Mononuclear cell (primary cell): Measurements from ENCODE around the gene SNX22. TPM values are rescaled to one million over a fixed set of nuclear protein-coding genes. Genes with fewer than 3 reads are reported as not detected.
A peak's percentile ranks its signal among the peaks of the same experiment; 100 is the strongest.

Experiments used
- H3K27me3 ChIP-seq: 2 replicates; pipeline ENCODE4 v1.6.0; 2011; ENCODE audit warnings: low read length, control low read depth; ENCODE audit not compliant: insufficient read depth
- H3K4me1 ChIP-seq: 2 replicates; pipeline ENCODE4 v1.5.1; 2011; ENCODE audit warnings: mild to moderate bottlenecking, low read length, control low read depth; ENCODE audit not compliant: insufficient read depth
- H3K4me3 ChIP-seq: 2 replicates; pipeline ENCODE4 v1.5.1; 2011; ENCODE audit warnings: mild to moderate bottlenecking, low read length, moderate library complexity
- H3K9me3 ChIP-seq: 2 replicates; pipeline ENCODE4 v1.5.1; 2011; ENCODE audit warnings: low read depth, mild to moderate bottlenecking, control low read depth, low read length
- total RNA-seq: library from RNA; depleted of rRNA; stranded (reverse); fragments of >200 nt; gene quantifications from one replicate; pipeline ENCODE4 v1.2.3, GENCODE V29; 2012

SNX22 gene
- total RNA-seq, 1 donor, result 4.5 TPM

GRCh38 chr15:64158363-64159134 lies 7.0 kb downstream of the SNX22 start:
- Histone ChIP-seq H3K9me3 (no peaks in the 10 kb centered on the region), H3K27me3 (no peaks in the 10 kb centered on the region), H3K4me1 (peaks cover 58% of the 10 kb centered on the region), H3K4me3 (no peak overlapping the region)

- Histone ChIP-seq H3K4me1 (peaks cover 68% of the 10 kb centered on the region), H3K9me3 (no peaks in the 10 kb centered on the region), H3K27me3 (no peaks in the 10 kb centered on the region), H3K4me3 (peak overlapping the region; percentile 87)
These were observed 10.4 kb downstream of the SNX22 start for GRCh38 chr15:64161688-64162477.

- no peaks in the 10 kb centered on the region for H3K9me3 ChIP-seq
- peak overlapping the region; percentile 87 for H3K4me3 ChIP-seq
- no peaks in the 10 kb centered on the region for H3K27me3 ChIP-seq
- peaks cover 68% of the 10 kb centered on the region for H3K4me1 ChIP-seq
These were observed 10.9 kb downstream of the SNX22 start for GRCh38 chr15:64162478-64162868.

- Histone ChIP-seq H3K4me3 (peak within 1 kb of the TSS; percentile 87), H3K27me3 (no peaks in the 10 kb centered on the region), H3K4me1 (peaks cover 63% of the 10 kb centered on the region), H3K9me3 (no peaks in the 10 kb centered on the region)
These were observed 11.5 kb downstream of the SNX22 start, which contains the start of gene PPIB for GRCh38 chr15:64162869-64163658. Gene PPIB (minus strand): TSS chr15:64163022. CDS start chr15:64162986, 36 bp downstream.

GRCh38 chr15:64163659-64164362 lies 12.3 kb downstream of the SNX22 start:
- H3K9me3 ChIP-seq, result no peaks in the 10 kb centered on the region
- H3K4me3 ChIP-seq, result peak overlapping the region; percentile 87
- H3K4me1 ChIP-seq, result peaks cover 58% of the 10 kb centered on the region
- H3K27me3 ChIP-seq, result no peaks in the 10 kb centered on the region

GRCh38 chr15:64164436-64164835 lies 12.9 kb downstream of the SNX22 start:
- Histone ChIP-seq H3K9me3 (no peaks in the 10 kb centered on the region), H3K27me3 (no peaks in the 10 kb centered on the region), H3K4me3 (no peak overlapping the region), H3K4me1 (peaks cover 51% of the 10 kb centered on the region)

- H3K9me3 ChIP-seq, result no peaks in the 10 kb centered on the region
- no peaks in the 10 kb centered on the region for H3K27me3 ChIP-seq
- H3K4me3 ChIP-seq, result no peak overlapping the region
- H3K4me1 ChIP-seq, result peaks cover 34% of the 10 kb centered on the region
These were observed 14.8 kb downstream of the SNX22 start for GRCh38 chr15:64166102-64166890.

GRCh38 chr15:64180235-64180824 lies 28.8 kb downstream of the SNX22 start:
- no peaks in the 10 kb centered on the region for H3K9me3 ChIP-seq
- H3K4me1 ChIP-seq, result peaks cover 7% of the 10 kb centered on the region
- H3K27me3 ChIP-seq, result no peaks in the 10 kb centered on the region
- H3K4me3 ChIP-seq, result no peak overlapping the region

GRCh38 chr15:64182859-64183370 lies 31.4 kb downstream of the SNX22 start:
- Histone ChIP-seq H3K27me3 (no peaks in the 10 kb centered on the region), H3K4me3 (no peak overlapping the region), H3K9me3 (no peaks in the 10 kb centered on the region), H3K4me1 (peaks cover 7% of the 10 kb centered on the region)

- Histone ChIP-seq H3K27me3 (no peaks in the 10 kb centered on the region), H3K4me1 (peaks cover 7% of the 10 kb centered on the region), H3K4me3 (no peak overlapping the region), H3K9me3 (no peaks in the 10 kb centered on the region)
These were observed 33.8 kb downstream of the SNX22 start for GRCh38 chr15:64185146-64185911.

- H3K4me1 ChIP-seq, result no peaks in the 10 kb centered on the region
- H3K27me3 ChIP-seq, result no peaks in the 10 kb centered on the region
- no peak overlapping the region for H3K4me3 ChIP-seq
- no peaks in the 10 kb centered on the region for H3K9me3 ChIP-seq
These were observed 36.1 kb downstream of the SNX22 start for GRCh38 chr15:64187396-64188191.
